NCI-H2029 (cell line): Measurements from ENCODE around the gene HS6ST1.
"Not testable (repeated sequence)": the region's sequence is repeated elsewhere in the genome, so short reads cannot be mapped to it uniquely, and the experiment has no call there.

ENCODE experiments used
- DNase-seq: peaks from one replicate; lab custom pipeline; 2025; lab: John Stamatoyannopoulos, UW

Gene HS6ST1

DNA sequence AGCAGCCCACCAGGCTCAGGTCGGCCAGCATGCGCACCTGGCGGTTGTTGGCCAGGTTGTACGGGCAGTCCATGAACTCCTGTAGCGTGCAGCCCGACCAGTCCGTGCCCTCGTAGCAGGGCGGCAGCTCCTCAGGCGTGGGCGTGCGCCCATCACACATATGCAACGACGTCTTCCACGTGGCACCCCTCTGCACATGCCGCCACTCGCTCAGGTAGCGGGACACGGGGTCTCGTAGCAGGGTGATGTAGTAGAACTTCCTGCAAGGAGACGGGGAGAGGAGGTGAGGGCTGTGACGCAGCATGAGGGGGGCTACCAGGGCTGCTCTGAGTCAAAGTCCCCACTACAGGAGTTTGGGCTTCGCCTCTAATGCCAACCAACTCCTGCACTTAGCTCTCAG, 50.1 kb downstream of the HS6ST1 start:
- not testable (repeated sequence) for DNase-seq

DNA sequence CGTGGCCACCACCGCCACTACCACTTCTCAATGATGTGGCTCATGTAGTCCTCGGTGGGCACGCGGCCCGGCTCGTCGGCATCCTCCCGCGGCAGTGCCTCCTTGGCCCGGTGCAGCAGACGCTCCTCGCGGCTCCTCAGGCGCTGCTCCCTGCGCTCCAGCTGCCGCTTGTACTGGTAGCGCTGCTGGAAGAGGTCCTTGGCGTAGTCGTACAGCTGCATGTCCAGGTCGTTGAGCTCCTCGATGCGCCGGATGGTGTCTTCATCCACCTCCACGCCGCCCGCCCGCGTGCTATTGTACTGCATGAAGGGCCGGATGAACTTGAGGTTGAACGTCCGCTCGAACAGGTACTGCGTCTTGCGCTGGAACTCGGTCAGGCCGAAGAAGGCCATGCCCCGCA, 50.5 kb downstream of the HS6ST1 start:
- DNase-seq, result not testable (repeated sequence)

DNA sequence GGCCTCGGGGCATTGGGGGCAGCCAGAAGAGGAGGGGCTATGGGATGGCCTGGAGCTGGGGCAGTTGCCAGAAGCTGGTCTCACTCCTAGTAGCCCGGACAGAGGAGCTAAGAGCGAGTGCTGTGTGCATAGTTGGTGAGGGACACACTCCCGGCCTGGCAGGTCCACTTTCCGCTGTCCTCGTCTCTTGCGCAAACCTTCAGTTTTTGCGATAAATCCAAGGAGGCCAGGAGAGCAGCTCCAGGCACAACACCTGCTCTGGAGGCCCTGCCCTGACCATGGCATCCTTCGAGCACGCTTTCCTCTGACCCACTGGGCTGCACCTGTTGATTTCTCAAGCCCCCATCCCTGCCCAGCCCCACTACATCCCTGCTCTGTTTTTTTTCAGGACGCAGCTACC, 51.0 kb downstream of the HS6ST1 start:
- DNase-seq, result not testable (repeated sequence)

GRCh38 chr2:128267197-128267596, 51.5 kb downstream of the HS6ST1 start:
- not testable (repeated sequence) for DNase-seq

- not testable (repeated sequence) for DNase-seq
Observed at GRCh38 chr2:128266463-128266862, 52.2 kb downstream of the HS6ST1 start.

- DNase-seq, result not testable (repeated sequence)
Observed at GRCh38 chr2:128265608-128265993, 53.1 kb downstream of the HS6ST1 start.

DNA sequence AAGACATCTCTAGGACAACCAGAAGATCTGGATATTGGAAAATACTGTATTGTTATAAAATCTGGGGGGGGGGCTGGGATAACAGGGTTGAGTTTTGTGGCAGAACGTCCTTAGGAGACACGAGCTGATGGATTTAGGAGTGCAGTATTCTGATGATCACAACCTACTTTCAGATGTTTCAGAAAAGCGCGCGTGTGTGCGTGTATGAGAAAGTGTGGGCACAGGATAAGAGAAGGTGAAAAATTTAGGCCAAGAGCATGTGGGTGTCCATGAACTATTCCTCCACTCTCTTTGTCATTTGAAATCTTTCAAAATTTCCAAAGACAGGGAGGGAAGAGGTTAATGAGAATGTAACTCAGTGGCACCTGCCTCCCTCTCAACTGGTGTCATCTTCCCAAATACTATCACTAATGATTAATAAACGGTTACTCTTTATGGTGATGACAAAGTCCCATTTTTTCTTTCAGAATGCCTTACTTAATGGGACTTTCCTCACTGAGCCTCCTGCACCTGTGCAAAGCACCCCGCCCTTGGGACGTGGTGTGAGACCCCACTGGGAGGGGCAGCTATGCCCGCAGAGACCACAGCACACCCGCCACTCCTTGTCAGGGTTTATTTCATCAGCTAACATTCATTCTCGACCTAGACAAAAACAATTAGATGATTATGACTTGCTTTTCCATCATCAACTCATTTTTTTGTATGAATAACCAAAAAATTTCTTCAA, 53.6 kb downstream of the HS6ST1 start:
- no peak for DNase-seq

- no peak for DNase-seq
Observed at GRCh38 chr2:128263902-128264331, 54.8 kb downstream of the HS6ST1 start.

DNA sequence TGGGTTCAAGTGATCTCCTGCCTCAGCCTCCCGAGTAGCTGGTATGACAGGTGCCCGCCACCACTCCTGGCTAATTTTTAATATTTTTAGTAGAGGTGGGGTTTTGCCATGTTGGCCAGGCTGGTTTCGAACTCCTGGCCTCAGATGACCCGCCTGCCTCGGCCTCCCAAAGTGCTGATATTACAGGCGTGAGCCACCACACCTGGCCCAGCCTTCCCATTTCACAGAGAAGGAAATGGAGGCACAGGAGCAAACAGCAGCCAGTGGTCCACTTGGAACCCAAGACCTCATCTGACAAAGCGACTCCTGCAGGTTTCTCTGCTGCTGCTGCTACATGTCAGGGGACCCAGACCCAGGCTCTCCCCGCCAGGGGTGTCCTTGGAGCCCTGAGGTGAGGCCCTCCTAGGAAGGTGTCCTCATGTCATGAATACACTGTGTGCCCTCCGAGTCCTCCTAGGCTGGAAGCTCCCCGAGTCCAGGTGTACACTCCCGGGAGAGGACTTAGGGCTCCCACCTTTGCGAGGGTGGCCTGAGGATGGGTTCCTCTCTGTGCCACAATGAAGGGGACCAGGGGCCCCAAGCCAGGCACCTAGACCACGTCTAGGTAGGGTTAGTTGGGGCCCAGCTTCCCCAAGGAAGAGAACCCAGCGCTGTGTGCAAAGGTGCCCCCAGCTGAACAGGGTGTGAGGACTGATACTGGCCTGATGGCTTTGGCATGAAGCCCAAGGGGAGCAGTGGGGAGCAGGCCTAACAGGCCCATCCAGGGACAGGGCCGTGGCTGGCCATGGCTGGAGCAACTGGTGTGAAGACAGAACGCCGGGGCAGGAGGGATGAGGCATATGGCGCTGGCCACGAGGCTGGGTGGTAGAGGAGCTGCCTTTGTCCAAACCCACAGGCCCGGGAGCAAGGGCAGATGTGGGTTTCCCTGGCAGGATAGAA, 56.1 kb downstream of the HS6ST1 start:
- no peak for DNase-seq

GRCh38 chr2:128261245-128262128, 57.2 kb downstream of the HS6ST1 start:
- DNase-seq, result no peak

GRCh38 chr2:128260239-128261138, 58.2 kb downstream of the HS6ST1 start:
- no peak for DNase-seq

DNA sequence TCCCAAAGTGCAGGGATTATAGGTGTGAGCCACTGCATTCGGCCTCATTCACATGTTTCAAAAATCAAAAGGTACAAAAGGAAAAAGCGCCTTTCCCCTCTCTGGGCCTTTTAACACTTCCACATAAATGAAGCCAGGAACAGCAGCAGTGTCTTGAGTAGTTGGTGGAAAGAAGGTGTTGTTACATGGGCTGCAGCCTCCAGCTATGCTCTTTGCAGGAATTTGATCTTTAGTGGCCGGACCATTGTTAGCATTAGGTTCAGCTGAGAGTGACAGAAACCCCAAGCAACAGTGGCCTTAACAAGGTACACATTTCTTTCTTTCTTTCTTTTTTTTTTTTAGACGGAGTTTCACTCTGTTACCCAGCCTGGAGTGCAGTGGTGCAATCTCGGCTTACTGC, 59.1 kb downstream of the HS6ST1 start:
- no peak for DNase-seq

- no peak for DNase-seq
Observed at GRCh38 chr2:128258218-128258617, 60.5 kb downstream of the HS6ST1 start.

GRCh38 chr2:128252501-128252900, 66.2 kb downstream of the HS6ST1 start:
- DNase-seq, result no peak

- not testable (repeated sequence) for DNase-seq
Observed at GRCh38 chr2:128252086-128252485, 66.6 kb downstream of the HS6ST1 start.

DNA sequence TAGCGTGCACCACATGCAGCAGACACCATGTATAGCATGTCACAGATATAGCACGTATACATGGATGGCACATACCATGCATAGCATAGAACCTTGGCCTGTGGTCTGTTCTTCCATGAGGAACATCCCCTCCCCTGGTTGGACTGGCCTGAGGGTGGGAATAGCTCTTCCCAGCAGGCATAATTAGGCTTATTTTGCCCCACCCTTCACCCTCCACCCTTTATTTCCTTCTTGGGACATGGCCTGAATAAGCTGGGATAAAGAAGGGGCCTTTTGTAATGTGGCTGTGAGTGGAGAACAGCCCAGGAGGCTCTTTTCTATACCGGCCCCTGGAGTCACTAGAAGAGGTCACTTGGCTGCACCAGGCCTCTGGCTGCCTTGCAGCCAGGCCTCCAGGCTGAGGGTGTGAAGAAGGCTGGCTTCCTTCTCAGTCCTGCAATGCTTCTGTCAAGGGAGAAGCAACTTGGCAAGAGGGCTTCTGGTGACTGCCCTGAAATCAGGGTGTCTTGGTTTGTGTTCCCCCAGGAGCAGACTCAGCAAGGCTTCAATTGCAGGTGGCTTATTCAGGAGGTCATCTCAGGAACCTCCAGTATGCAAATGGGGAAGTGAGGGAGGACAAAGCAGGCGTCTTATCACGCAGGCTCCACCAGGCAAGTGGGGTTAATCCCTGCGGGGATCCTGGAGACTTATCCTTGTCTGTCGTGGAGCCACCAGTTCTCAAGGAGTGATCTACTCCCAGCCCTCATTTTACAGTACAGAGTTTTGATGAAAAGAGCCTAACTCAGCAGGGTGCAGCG, 68.2 kb downstream of the HS6ST1 start:
- DNase-seq, result no peak

- no peak for DNase-seq
Observed at GRCh38 chr2:128249555-128249954, 69.1 kb downstream of the HS6ST1 start.

GRCh38 chr2:128245813-128246212, 72.9 kb downstream of the HS6ST1 start:
- DNase-seq, result no peak

- DNase-seq, result no peak
Observed at GRCh38 chr2:128241896-128242295, 76.8 kb downstream of the HS6ST1 start.
